GDM1 (cell line): ENCODE results near the gene SLC9C1.

Source experiments
- DNase-seq: peaks from one replicate; lab custom pipeline; 2025; lab: John Stamatoyannopoulos, UW

Gene SLC9C1

GRCh38 chr3:112109322-112109721, 184.7 kb downstream of the SLC9C1 start:
- DNase-seq = no peak

- DNase-seq = no peak
Observed at GRCh38 chr3:112104774-112105173, 189.2 kb downstream of the SLC9C1 start.

- no peak for DNase-seq
Observed at GRCh38 chr3:112101916-112102315, 192.1 kb downstream of the SLC9C1 start.

- no peak for DNase-seq
Observed at GRCh38 chr3:112097378-112097777, 196.6 kb downstream of the SLC9C1 start.

GRCh38 chr3:112096176-112096575, 197.8 kb downstream of the SLC9C1 start:
- no peak for DNase-seq

GRCh38 chr3:112095731-112096130, 198.3 kb downstream of the SLC9C1 start:
- no peak for DNase-seq

GRCh38 chr3:112093180-112093522, 200.9 kb downstream of the SLC9C1 start:
- DNase-seq = no peak

GRCh38 chr3:112092496-112093179, 201.4 kb downstream of the SLC9C1 start:
- DNase-seq = no peak

- DNase-seq = no peak
Observed at GRCh38 chr3:112090887-112091586, 203.0 kb downstream of the SLC9C1 start.
